Ovary (tissue), 3 donors: ENCODE results near the gene ASAP2.

ENCODE experiments used
- EP300 ChIP-seq: sonication (generic); formaldehyde crosslinking; IDR thresholded peaks from one replicate; pipeline ENCODE4 v1.6.1; 2017; ENCODE audit warnings: antibody characterized with exemption
- POLR2A ChIP-seq: fragments of 450-650 bp; IDR thresholded peaks from one replicate; pipeline ENCODE4 v1.6.1; 2017; ENCODE audit warnings: antibody characterized with exemption, mild to moderate bottlenecking, moderate library complexity
- TF ChIP-seq, protein P1 (sequence below), 3 donors: fragments of 450-650 bp in 2 of 3; fragments of 200-600 bp in 1 of 3; IDR thresholded peaks; one replicate each; pipeline versions ENCODE4 v1.5.1 to v1.8.0; 2016 to 2022; ENCODE audit warnings: antibody characterized with exemption in 3 of 3, mild to moderate bottlenecking in 1 of 3
- donor health status: DM: no; HTN: no; CAD: no.

DNA sequence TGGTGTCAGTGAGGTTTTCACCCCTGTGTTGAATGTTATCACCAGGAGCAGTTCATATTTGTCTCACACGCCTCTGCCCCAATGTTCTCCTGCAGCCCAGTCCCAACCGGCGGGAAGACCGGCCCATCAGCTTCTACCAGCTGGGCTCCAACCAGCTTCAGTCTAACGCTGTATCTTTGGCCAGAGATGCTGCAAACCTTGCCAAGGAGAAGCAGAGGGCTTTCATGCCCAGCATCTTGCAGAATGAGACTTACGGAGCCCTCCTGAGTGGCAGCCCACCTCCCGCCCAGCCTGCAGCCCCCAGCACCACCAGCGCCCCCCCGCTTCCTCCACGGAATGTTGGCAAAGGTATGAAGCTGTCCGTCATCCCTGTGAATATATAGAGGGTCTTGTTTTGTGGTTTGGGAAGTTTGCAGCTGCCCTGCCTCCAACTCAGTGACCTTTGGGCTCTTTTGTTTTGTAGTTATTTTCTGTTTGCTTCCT lies 181.6 kb downstream of the ASAP2 start:
- TF ChIP-seq, protein P1, sequence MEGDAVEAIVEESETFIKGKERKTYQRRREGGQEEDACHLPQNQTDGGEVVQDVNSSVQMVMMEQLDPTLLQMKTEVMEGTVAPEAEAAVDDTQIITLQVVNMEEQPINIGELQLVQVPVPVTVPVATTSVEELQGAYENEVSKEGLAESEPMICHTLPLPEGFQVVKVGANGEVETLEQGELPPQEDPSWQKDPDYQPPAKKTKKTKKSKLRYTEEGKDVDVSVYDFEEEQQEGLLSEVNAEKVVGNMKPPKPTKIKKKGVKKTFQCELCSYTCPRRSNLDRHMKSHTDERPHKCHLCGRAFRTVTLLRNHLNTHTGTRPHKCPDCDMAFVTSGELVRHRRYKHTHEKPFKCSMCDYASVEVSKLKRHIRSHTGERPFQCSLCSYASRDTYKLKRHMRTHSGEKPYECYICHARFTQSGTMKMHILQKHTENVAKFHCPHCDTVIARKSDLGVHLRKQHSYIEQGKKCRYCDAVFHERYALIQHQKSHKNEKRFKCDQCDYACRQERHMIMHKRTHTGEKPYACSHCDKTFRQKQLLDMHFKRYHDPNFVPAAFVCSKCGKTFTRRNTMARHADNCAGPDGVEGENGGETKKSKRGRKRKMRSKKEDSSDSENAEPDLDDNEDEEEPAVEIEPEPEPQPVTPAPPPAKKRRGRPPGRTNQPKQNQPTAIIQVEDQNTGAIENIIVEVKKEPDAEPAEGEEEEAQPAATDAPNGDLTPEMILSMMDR (IDR thresholded peaks at IDR 0.05) = no peak
- TF ChIP-seq POLR2A = no peak
- TF ChIP-seq EP300 = no peak
